Measurements from ENCODE around the gene TMIGD2.
"Not testable (repeated sequence)": the region's sequence is repeated elsewhere in the genome, so short reads cannot be mapped to it uniquely, and the experiment has no call there.

TMIGD2 gene, protein sequence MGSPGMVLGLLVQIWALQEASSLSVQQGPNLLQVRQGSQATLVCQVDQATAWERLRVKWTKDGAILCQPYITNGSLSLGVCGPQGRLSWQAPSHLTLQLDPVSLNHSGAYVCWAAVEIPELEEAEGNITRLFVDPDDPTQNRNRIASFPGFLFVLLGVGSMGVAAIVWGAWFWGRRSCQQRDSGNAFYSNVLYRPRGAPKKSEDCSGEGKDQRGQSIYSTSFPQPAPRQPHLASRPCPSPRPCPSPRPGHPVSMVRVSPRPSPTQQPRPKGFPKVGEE

DNA sequence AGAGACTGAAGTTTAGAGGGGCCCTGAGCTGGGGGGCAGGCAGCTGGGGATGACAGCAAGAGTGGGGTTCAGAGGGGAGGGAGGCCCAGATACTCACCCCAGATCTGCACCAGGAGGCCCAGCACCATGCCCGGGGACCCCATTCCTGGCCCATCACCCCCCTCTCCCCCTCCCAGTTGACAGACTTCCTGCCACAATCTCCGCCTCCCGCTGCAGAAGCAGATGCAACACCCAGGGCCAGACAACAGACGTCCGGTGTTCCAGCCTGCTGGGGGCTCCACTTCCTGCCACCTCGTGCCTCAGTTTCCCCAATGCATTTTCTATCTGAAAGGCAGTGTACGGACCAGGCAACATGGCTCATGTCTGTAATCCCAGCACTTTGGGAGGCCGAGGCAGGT lies at the start of gene TMIGD2:
TMIGD2 (minus strand) TSS at position 147 of the 398 bp plus-strand sequence; CDS start at position 143, 4 bp downstream.
- no peak for DNase-seq (ENCODE audit: low read depth)

DNA sequence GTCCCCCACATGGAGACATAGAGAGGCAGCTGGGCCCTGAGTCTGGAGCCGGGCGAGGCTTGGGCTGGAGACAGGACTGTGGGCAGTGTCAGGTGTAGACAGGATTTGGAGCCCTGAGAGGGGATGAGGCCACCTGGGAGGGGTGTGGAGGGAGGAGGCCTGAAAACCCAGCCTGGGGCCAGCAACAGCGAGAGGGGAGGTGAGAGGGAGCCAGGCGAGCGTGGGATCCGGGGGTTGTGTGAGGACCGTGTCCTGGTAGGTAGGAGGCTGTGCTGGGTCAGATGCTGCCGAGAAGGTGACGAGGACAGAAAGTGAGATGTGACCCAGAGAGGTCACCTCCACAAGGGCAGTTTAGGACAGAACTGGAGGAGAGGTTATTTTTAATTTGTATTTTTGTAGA lies 48.5 kb upstream of the TMIGD2 start:
- DNase-seq (ENCODE audit: low read depth): no peak

DNA sequence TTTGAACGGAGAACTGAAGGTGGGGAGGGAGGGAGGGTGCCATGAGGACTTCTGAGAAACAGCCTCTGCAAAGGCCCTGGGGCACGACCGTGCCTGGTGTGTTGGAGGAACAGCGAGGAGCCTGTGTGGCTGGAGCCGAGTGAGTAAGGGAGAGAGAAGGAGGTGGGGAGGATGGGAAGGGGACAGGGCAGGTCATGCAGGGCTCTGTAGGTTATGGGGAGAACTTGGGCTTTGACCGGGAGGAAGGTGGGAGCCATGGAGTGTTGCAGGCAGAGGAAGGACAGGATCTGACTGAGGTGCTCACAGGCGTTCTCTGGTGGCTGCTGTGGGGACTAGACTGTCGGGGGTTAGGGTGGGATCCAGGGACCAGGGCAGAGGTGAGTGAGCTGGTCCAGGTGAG lies 47.9 kb upstream of the TMIGD2 start:
- DNase-seq (ENCODE audit: low read depth): no peak

DNA sequence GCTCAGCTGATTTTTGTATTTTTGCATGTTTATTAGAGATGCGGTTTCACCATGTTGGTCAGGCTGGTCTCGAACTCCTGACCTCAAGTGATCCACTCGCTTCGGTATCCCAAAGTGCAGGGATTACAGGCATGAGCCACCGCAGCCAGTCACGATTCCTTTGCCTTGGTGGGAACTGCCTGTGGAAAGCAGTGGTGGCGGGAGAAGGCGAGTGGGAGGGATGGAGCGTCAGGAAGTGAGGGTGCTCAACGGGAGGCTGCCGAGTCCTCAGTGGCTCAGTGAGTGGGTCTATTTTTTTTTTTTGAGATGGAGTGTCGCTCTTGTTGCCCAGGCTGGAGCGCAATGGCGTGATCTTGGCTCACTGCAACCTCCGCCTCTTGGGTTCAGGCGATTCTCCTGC lies 47.0 kb upstream of the TMIGD2 start:
- not testable (repeated sequence) for DNase-seq (ENCODE audit: low read depth)

DNA sequence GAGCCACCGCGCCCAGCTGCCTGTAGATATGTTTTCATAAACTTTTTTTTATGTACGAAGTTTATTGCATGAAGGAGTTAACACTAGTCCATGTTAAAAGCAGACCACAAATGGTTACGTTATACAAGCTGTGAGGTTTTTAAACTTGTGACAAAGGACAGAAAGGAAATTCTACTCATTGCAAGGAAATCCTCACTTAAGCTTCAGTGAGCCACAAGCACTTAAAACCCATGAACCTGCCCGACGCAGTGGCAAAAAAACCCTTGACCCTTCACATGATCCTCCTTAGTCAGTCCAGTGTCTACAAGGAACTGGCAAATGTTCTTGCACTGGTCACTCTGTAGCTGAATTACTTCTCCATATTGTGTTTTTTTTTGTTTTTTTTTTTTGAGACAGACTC lies 45.3 kb upstream of the TMIGD2 start:
- no peak for DNase-seq (ENCODE audit: low read depth)

DNA sequence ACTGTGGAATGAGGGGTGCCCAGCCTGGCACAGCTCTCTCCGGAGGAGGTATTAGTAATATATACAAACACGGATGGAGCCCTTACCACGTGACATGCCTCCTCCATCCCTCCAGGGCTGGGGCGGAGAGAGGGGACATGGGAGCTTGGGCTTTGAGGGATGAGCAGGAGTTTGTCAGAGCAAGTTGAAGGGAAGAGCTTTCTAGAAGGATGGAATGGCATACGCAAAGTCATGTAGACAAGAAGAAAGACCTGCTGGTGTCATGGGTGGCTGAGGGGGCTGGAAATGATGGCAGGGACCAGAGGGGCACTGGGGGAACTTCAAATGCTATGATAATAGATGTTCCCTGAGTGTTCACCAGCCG lies 43.8 kb upstream of the TMIGD2 start:
- no peak for DNase-seq (ENCODE audit: low read depth)

DNA sequence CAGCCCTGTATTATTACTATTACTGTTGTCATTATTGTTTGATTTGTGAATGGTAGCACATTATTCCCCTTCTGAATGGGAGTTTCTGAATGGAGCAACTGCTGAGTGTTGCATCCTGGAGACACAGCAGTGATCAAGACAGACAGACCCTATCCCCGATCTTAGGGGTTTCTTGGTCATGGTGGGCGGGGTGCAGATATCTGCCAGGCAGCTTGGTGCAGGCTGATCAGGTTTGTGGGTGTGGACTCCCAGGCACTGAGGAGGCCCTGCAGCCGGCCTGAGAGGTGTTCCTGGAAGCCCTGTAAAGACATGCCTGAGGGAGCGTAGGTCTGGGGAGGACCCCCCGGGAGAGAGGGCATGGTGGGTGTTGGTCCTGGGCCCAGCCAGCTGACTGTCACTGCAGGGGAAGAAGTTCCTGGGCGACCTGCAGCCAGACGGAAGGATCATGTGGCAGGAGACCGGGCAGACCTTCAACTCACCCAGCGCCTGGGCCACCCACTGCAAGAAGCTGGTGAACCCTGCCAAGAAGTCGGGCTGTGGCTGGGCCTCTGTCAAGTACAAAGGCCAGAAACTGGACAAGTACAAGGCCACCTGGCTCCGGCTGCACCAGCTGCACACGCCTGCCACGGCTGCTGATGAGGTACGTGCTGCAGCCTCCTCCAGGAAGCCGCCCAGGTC lies 43.3 kb upstream of the TMIGD2 start:
- no peak for DNase-seq (ENCODE audit: low read depth)

DNA sequence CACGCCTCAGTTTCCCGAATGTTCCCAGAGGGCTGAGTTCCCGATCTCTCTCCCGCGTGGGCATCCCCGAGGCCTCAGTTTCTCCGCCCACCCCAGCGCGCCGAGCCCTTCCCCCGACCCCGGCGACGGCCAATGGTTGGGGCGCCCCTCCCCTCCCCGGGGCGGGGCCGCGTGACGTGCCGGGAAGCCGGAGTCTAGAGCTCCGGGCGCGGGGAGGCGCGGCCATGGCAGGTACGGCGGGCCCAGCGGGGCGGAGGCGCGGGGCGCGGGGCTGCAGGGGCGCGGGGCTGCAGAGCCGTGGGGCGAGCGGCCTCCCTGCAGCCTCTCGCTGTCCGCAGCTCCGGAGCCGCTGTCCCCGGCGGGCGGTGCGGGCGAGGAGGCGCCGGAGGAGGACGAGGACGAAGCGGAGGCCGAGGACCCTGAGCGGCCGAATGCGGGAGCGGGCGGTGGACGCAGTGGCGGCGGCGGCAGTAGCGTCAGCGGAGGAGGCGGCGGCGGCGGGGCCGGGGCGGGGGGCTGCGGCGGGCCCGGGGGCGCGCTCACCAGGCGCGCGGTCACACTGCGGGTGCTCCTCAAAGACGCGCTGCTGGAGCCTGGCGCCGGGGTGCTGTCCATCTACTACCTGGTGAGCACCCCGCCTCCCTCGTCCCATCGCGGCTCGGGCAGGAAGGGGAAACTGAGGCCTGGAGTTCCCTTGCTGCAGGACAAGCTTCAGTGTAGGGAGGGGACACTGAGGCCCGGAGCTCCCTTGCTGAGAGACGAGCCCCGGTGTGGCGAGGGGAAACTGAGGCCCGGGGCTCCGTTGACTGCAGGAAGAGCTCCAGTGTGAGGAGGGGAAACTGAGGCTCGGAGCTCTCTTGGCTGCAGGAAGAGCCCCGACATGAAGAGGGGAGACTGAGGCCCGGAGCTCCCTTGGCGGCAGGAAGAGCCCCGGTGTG lies 41.5 kb upstream of the TMIGD2 start, which contains the start of gene MPND:
MPND (plus strand) TSS at position 193 of the 938 bp plus-strand sequence; CDS start at position 225, 32 bp downstream.
- DNase-seq (ENCODE audit: low read depth): peak; percentile 94

DNA sequence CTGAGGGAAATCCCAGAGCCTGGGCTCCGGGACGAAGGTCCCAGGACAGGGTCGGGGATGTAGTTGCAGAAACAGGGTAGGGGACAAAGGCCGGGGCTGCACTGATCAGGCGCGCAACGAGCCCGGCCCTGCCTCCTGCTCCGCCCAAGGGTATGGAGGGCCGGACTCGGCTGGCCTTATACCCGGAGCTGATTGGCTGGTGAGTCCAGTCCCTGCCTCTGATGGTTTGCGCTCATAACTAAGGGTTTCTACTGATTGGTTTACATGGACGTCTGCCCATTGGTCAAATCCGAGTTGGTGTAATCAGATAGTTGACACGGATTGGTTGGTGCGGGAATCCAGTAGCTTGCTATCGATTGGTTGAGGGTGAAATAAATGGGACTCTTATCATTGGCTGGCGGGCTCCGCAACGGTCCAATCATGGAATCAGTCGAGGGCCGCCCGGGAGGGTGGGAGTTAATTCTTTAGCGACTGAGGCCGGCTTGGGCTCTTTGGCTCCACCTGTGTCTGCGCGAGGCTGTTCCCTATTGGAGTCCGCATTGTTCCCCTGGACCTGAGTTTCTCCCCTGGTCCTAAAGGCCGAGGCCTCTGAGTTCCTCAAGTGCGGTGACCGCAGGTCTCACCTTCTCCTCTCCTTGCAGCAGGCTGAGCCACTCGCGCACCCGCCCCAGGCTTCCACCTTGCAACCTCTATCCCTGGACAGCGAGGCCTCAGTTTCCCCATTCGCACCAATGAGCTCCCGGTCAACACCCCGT lies 40.6 kb upstream of the TMIGD2 start:
- DNase-seq (ENCODE audit: low read depth): peak; percentile 83

DNA sequence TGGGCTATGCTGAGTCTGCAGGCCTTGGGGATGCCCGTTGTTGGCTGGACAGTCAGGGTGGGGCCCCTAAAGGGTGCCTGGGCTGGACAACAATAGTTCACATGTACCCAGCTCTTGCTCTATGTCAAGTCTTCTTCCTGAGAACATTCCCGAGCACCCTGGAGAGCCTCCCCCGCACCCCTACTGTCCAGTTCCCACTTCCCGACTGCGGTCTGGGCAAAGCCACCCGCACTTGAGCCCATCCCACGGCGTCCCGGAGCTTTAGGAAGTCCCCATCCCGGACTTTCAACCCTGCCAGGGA lies 40.1 kb upstream of the TMIGD2 start:
- DNase-seq (ENCODE audit: low read depth): no peak

DNA sequence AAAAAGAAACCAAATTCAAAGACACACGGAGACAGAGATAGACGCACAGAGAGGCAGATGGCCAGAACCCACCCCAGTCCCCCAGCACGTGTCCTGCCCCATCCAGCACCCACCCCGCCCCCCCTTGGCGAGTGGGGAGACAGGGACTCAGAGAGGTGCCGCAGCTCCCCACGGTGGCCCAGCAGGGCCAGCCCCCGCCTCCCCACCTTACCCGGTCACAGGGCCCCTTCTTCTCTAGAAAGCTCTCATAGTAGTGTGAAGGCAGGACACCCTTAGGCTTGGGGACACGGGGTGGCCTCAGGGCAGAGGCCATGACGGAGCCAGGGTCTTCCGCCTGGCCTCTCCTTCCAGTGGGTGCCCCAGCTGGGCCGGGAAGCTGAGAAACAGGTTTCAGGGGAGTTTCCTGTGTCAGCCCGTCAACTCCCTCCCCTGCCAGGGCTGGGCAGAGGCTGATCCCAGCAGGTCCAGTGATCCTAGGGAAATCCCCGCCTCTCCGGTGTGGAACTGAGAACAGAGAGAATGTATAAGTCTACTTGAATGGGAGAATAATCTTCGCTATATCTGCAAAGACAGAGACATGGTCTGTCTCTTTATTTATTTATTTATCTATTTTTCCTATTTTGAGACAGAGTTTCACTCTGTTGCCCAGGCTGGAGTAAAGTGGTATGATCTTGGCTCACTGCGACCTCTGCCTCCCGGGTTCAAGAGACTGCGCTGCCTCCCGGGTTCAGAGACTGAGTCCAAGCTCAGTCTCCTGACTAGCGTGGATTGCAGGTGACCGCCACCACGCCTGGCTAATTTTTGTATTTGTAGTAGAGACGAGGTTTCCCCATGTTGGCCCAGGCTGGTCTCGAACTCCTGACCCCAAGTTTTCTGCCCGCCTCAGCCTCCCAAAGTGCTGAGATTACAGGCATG lies 36.5 kb upstream of the TMIGD2 start, which contains the start of gene STAP2:
STAP2 (minus strand) TSS at position 387 of the 915 bp plus-strand sequence; CDS start at position 313, 74 bp downstream.
- DNase-seq (ENCODE audit: low read depth): no peak

DNA sequence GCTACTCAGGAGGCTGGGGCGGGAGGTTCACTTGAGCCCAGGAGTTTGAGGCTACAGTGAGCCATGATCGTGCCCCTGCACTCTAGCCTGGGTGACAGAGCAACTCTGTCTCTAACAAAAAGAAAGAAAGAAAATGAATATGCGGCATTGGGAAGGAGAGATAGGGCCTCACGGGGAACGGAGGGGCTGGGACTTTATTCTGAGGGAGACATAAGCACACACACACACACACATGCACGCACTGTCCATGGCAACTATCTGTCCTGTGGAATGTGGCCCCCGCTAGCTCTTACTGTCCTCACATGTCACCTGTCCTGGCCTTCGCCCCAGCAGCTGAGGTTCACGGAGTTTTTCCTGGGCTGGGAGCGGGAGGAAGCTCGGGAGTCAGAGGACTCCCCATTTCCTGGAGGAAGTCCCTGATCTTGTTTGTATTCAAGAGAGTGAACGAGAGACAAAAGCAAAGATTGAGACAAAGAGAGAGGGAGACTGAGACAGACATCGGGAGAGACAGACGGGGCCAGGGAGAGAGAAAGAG lies 35.8 kb upstream of the TMIGD2 start:
- no peak for DNase-seq (ENCODE audit: low read depth)

DNA sequence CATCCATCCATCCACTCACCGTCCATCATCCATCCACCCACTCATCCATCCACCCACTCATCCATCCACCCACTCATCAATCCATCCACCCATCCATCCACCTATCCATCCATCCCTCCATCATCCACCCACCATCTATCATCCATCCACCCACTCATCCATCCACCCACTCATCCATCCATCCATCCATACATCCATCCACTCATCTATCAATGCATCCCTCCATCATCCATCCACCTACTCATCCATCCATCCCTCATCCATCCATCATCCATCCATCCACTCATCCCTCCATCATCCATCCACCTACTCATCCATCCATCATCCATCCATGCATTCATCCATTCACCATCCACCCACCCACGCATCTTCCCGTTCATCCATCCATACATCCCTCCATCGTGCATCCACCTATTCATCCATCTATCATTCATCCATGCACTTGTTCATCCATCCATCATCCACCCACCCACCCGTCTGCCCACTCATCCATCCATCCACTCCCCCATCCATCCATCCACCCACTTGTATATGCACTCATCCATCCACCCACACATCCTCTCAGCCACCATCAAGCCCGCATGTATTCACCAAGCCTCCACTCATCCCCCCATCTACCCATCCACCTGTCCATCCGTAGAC lies 32.9 kb upstream of the TMIGD2 start:
- no peak for DNase-seq (ENCODE audit: low read depth)

DNA sequence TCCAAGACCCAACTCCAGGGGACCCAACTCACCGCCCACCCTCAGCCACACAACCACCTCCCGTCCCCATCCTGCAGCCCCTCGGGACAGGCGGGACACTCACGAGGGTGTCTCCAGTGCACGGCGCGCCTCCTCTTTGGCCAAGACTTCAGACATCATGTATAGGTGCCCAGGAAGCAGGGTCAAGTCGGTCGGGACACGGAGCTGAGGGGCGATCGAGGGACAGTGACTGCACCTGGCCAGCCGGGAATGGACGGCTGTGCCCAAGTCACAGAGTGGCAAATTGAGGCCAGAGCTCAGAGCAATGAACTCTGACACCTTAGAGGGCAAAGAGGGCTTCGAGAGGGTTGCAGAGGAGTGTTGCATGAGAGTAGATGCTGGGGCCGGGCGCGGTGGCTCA lies 27.7 kb upstream of the TMIGD2 start:
- DNase-seq (ENCODE audit: low read depth): no peak

DNA sequence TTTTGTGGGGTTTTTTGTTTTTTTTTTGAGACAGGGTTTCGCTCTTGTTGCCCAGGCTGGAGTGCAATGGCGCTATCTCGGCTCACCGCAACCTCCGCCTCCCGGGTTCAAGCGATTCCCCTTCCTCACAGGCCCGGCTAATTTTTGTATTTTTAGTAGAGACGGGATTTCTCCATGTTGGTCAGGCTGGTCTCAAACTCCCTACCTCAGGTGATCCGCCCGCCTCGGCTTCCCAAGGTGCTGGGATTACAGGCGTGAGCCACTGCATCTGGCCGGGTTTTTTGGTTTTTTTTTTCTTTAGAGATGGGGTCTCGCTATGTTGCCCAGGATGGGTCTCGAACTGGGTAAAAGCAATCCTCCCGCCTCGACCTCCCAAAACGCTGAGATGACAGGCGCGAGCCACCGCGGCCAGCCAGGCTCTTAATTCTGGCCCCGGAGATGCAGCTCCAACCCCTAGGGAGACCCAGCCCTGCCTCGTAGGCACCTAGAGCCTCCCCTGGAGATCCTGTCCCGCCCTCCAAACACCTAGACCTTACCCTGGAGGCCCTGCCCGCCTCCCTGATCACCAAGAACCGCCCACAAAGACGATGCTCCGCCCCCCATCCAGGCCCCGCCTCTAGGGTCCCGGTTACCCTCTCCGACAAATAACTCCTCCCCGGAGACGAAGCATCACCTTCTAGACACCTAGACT lies 26.9 kb upstream of the TMIGD2 start:
- not testable (repeated sequence) for DNase-seq (ENCODE audit: low read depth)

DNA sequence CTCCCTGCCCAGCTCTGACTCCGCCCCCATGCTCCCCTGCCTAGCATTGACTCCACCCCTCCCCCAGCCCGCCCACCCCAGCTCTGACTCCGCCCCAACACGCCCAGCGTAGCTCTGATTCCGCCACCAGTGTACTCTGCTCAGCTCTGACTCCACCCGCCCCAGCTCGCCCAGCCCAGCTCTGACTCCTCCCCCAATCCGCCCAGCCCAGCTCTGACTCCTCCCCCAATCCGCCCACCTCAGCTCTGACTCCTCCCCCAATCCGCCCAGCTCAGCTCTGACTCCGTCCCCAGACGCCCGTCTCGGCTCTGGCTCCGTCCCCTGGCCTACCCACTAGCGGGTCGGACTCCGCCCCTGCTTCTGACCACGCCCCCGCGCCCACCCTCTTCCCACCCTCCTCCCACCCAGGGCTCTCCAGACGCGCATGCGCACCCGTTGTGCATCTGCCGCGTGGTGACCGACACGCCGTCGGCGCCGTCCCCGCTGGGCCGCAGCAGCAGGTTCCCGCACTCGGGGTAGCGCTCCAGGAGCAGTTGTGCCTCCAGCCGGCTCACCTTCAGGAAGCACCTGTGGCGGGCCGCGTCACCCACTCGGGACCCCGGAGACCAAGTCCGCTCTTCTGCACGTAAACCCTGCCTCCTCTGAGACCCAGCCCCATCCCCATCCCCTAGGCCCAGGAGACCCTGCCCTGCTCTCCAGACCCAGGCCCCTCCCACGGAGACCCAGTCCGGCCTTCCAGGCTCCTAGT lies 26.2 kb upstream of the TMIGD2 start:
- DNase-seq (ENCODE audit: low read depth): peak; percentile 97

DNA sequence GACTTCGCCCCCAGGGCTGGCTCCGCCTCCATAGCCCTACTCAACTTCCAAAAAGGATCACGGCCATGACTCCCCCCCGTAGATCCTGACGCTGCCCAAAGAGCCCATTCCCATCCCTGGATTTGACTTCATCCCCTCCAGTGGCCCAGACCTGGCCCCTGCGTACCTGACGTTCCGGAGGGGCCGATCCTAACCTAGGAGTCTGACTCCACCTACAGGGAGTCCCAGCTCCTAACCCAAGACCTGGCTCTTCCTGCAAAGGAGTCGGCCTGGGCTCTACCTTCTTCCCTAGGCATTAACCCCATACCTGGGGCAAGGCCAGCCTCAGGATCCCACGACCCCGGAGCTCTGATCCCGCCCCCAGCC lies 25.7 kb upstream of the TMIGD2 start:
- no peak for DNase-seq (ENCODE audit: low read depth)

DNA sequence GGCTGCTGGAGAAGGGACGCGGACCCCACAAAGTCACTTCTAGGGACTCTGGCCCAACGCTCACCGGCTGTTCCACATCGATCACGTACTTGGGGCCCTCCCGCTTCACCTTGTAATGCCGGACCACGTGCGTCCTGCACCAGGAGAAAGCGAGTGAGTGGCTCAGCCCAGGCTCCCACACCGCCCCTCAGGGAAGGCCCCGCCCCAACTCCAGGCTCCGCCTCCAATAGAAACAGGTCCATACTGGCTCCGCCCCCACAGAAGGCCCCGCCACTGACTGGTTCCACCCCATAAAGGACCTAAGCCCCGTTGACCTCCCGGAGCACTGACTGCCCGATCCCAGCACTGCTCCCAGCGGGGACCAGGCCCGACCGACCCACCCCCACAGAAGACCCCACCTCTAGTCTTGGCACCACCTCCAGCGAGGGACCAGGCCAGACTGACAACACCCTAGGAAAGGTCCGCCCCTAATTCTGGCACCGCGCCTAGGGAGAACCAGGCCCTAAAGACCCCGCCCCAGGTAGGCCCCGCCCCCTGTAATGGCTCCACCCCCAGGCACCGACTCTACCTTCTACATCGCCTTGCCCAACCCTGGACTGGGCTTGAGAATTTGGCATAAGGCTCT lies 25.2 kb upstream of the TMIGD2 start:
- peak; percentile 62 for DNase-seq (ENCODE audit: low read depth)
